SHP77 (cell line): Measurements from ENCODE around the gene SLC38A3.

Experiments
- DNase-seq, 2 experiments: peaks; one replicate each; lab custom pipeline; 2025; lab: John Stamatoyannopoulos, UW

Gene SLC38A3

GRCh38 chr3:50267280-50267913 lies 62.3 kb downstream of the SLC38A3 start:
- DNase-seq: no peak

GRCh38 chr3:50268276-50268675 lies 63.2 kb downstream of the SLC38A3 start:
- no peak for DNase-seq

DNA sequence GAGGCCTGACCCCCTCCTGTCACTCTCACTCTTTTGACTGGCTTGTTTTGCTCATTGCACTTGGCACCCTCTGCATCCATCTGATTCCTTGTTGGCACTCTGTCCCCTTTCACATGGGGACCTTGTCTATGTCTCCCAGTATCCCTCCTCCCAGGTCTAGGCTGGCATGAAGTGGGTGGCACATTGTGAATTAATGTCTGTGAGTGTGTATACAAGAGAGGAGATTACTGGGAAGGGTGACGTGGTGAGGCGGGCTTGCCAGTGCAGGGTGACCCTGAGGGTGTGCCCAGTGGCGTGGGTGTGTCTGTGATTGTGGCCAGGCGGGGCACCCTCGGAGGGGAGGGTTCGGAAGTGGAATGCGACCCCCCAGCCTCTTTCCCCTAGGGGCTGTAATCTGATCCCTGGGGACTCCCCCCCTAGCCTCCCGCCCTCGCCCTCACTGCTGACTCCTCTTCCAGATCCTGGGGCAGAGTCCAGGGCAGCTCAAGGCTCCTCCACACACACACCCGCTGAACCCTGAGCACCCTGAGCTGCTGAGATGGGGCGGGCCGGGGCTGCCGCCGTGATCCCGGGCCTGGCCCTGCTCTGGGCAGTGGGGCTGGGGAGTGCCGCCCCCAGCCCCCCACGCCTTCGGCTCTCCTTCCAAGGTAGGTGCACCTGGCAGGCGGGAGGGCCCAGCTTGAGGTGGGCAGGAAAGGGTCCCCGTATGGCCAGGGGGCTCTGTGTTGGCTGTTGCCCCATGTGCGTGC lies 63.8 kb downstream of the SLC38A3 start, which contains the start of gene SEMA3B:
SEMA3B (plus strand) TSS at position 445 of the 749 bp plus-strand sequence; CDS start at position 539, 94 bp downstream.
- no peak for DNase-seq

DNA sequence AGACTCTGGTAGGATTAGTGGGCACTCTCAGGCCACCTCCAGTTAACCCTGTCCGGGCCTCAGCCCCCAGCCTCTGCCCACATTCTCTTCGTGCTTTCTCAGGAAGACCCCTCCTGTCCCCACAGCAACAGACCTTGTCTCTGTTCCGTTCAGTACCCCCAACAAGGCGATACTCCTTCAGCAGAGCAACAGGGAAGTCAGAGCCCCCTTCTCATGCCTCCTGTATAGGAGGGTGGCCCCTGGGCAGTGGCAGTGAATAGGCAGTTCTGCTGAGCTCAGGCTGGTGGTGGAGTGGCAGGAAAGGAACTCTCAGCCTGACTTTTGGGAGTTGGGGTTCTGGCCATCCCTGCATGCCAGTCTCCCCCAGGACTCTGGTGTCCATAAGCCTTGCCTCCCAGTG lies 64.4 kb downstream of the SLC38A3 start:
- DNase-seq: no peak

- no peak for DNase-seq
Observed at GRCh38 chr3:50269977-50270413, 64.9 kb downstream of the SLC38A3 start.

GRCh38 chr3:50270422-50271224 lies 65.6 kb downstream of the SLC38A3 start:
- no peak for DNase-seq
